Activated T-helper 2 cell treated with anti-CD3 and anti-CD28 coated beads, Interferon-gamma antibody, Interleukin-2, Interleukin-4, amounts not matched to agents 10 μg/mL and 5 μg/mL and 100 μg/mL, durations not matched to agents 14 hours and 24 hours and 36 hours (primary cell): ENCODE results near the gene LRP1. TPM values are rescaled to one million over a fixed set of nuclear protein-coding genes. Genes with fewer than 3 reads are reported as not detected.
A peak's percentile ranks its signal among the peaks of the same experiment; 100 is the strongest.

Source experiments
- DNase-seq: peaks from one replicate; pipeline ENCODE4 v3.0.0; 2021; ENCODE audit warnings: low spot score
- H3K27ac Mint-ChIP-seq: one replicate; pipeline ENCODE4 v1.8.0; 2021; ENCODE audit warnings: mixed read lengths
- H3K27me3 Mint-ChIP-seq: one replicate; pipeline ENCODE4 v1.8.0; 2021; ENCODE audit warnings: low read depth, mixed read lengths
- H3K36me3 Mint-ChIP-seq: one replicate; pipeline ENCODE4 v1.8.0; 2021; ENCODE audit warnings: low read depth, mixed read lengths
- H3K4me1 Mint-ChIP-seq: one replicate; pipeline ENCODE4 v1.8.0; 2021; ENCODE audit warnings: low read depth, mixed read lengths
- H3K4me3 Mint-ChIP-seq: one replicate; pipeline ENCODE4 v1.8.0; 2021; ENCODE audit warnings: low read depth, mild to moderate bottlenecking, moderate library complexity, mixed read lengths
- H3K9me3 Mint-ChIP-seq: one replicate; pipeline ENCODE4 v1.8.0; 2021; ENCODE audit warnings: mixed read lengths
- intact Hi-C: fragments of 100-400 bp; cut with micrococcal nuclease; formaldehyde crosslinking; loops from one replicate; pipeline ENCODE4 v1.15.1; 2023
- total RNA-seq: library from RNA; stranded (reverse); gene quantifications from 2 replicates; pipeline ENCODE4 v1.2.3, GENCODE V29; 2022

Gene LRP1
- total RNA-seq, 1 donor from 2014 or later, result 2.1 TPM

- peaks cover 65% of the 10 kb centered on the region for H3K4me1 Mint-ChIP-seq
- H3K27me3 Mint-ChIP-seq, result no peaks in the 10 kb centered on the region
- H3K9me3 Mint-ChIP-seq, result no peaks in the 10 kb centered on the region
- peak; percentile 54 for DNase-seq
- H3K27ac Mint-ChIP-seq, result peak overlapping the region; percentile 88
- intact Hi-C loops, result loop anchor here (1.0 to 5.0 kb wide), 4 partner anchors 20 to 452 kb away; partner anchors contain the start of genes DDIT3, MBD6 and SHMT2
- H3K4me3 Mint-ChIP-seq, result peak overlapping the region; percentile 99
- peaks cover 59% of the 10 kb centered on the region for H3K36me3 Mint-ChIP-seq
Measured at GRCh38 chr12:57089271-57090245, 38.7 kb upstream of the LRP1 start.

GRCh38 chr12:57090490-57090889, 37.8 kb upstream of the LRP1 start:
- no peak for DNase-seq
- no peaks in the 10 kb centered on the region for H3K9me3 Mint-ChIP-seq
- H3K27ac Mint-ChIP-seq, result peak overlapping the region; percentile 59
- H3K36me3 Mint-ChIP-seq, result peaks cover 63% of the 10 kb centered on the region
- H3K4me1 Mint-ChIP-seq, result peaks cover 64% of the 10 kb centered on the region
- intact Hi-C loops, result no loop called here
- no peaks in the 10 kb centered on the region for H3K27me3 Mint-ChIP-seq
- peak overlapping the region; percentile 99 for H3K4me3 Mint-ChIP-seq

GRCh38 chr12:57090924-57091637, 37.2 kb upstream of the LRP1 start:
- Mint-ChIP-seq H3K4me1 (peaks cover 59% of the 10 kb centered on the region), H3K27ac (peak overlapping the region; percentile 59), H3K36me3 (peaks cover 69% of the 10 kb centered on the region), H3K4me3 (peak overlapping the region; percentile 99), H3K27me3 (no peaks in the 10 kb centered on the region), H3K9me3 (no peaks in the 10 kb centered on the region)
- DNase-seq, result no peak
- intact Hi-C loops, result no loop called here

DNA sequence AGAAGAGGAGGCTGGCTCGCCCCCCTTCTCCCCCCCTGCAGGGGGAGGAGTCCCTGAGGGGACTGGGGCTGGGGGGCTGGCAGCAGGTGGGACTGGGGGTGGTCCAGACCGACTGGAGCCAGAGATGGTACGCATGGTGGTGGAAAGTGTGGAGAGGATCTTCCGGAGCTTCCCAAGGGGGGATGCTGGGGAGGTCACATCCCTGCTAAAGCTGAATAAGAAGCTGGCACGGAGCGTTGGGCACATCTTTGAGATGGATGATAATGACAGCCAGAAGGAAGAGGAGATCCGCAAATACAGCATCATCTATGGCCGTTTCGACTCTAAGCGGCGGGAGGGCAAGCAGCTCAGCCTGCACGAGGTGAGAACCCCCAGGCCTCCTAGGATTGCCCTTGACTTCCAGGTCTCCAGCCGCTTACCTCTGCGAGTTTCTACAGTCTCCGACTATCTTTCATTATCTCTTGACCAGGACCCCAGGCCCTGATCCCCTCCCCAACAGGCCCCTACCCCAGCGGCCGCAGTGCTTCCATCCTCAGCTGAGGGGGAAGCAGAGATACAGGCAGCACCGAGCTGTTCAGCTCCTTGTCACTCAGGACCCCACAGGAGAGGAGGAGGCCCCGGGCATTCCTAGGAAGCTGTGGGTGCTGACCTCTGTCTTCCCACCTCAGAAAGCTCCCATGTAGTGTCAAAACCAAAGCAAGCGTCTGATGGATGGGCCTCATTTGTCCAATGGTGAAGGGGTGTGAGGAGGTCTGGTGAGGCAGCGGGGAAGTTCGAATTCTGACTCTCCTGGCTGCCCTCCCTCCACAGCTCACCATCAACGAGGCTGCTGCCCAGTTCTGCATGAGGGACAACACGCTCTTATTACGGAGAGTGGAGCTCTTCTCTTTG, 36.4 kb upstream of the LRP1 start:
- peak overlapping the region; percentile 58 for H3K4me3 Mint-ChIP-seq
- H3K27ac Mint-ChIP-seq, result peak overlapping the region; percentile 66
- H3K27me3 Mint-ChIP-seq, result no peaks in the 10 kb centered on the region
- no peaks in the 10 kb centered on the region for H3K9me3 Mint-ChIP-seq
- peaks cover 77% of the 10 kb centered on the region for H3K36me3 Mint-ChIP-seq
- intact Hi-C loops, result no loop called here
- H3K4me1 Mint-ChIP-seq, result peaks cover 57% of the 10 kb centered on the region
- DNase-seq, result no peak

- H3K36me3 Mint-ChIP-seq, result peaks cover 83% of the 10 kb centered on the region
- peak overlapping the region; percentile 66 for H3K27ac Mint-ChIP-seq
- no peaks in the 10 kb centered on the region for H3K9me3 Mint-ChIP-seq
- intact Hi-C loops, result no loop called here
- H3K27me3 Mint-ChIP-seq, result no peaks in the 10 kb centered on the region
- H3K4me3 Mint-ChIP-seq, result peak overlapping the region; percentile 58
- peaks cover 63% of the 10 kb centered on the region for H3K4me1 Mint-ChIP-seq
- DNase-seq, result no peak
Measured at GRCh38 chr12:57092529-57092862, 35.8 kb upstream of the LRP1 start.

GRCh38 chr12:57092876-57093414, 35.3 kb upstream of the LRP1 start:
- peaks cover 86% of the 10 kb centered on the region for H3K36me3 Mint-ChIP-seq
- peak overlapping the region; percentile 89 for H3K27ac Mint-ChIP-seq
- intact Hi-C loops, result loop anchor here (1.0 kb wide), 1 partner anchor 24 kb away; no protein-coding TSS in a partner anchor
- no peak for DNase-seq
- no peaks in the 10 kb centered on the region for H3K27me3 Mint-ChIP-seq
- peak overlapping the region; percentile 77 for H3K4me3 Mint-ChIP-seq
- peaks cover 60% of the 10 kb centered on the region for H3K4me1 Mint-ChIP-seq
- H3K9me3 Mint-ChIP-seq, result no peaks in the 10 kb centered on the region

DNA sequence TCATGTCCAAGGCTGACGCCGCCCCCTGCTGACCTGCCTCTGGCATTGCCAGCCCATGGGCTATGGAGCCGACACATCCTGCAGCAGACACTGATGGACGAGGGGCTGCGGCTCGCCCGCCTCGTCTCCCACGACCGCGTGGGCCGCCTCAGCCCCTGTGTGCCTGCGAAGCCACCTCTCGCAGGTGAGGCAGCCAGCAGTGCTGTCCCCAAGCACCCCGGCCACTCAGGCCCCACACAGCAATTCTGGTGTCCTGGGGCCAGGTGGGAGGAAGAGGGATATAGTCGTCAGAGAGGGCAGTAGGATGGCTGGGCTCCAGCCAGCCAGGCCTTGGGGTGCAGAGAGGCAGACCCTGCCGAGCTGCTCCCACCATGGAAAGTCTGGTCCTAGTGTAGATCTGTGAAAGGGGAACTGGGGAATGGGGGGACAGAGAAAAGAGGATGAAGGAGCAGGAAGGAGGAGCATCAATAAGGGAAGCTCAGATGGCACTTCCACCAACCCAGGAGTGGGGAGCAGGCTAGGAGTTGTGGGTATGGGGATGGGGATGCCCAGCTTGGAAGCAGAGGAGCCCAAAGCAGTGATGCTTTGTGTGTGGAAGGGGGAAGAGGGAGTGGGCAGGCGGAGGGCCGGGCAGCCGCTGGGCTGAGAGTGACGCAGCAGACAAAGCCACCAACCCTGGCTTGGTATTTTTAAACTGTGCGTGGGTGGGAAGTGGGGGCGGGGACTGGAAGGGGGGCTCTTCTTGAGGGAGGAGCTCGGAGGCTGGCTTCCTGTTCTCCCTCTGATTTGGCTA, 34.7 kb upstream of the LRP1 start:
- H3K27me3 Mint-ChIP-seq, result no peaks in the 10 kb centered on the region
- peak overlapping the region; percentile 89 for H3K27ac Mint-ChIP-seq
- peak; percentile 39 for DNase-seq
- H3K9me3 Mint-ChIP-seq, result no peaks in the 10 kb centered on the region
- peak overlapping the region; percentile 77 for H3K4me3 Mint-ChIP-seq
- intact Hi-C loops, result loop anchor here (1.0 kb wide), 1 partner anchor 24 kb away; no protein-coding TSS in a partner anchor
- peaks cover 90% of the 10 kb centered on the region for H3K36me3 Mint-ChIP-seq
- H3K4me1 Mint-ChIP-seq, result peaks cover 57% of the 10 kb centered on the region

DNA sequence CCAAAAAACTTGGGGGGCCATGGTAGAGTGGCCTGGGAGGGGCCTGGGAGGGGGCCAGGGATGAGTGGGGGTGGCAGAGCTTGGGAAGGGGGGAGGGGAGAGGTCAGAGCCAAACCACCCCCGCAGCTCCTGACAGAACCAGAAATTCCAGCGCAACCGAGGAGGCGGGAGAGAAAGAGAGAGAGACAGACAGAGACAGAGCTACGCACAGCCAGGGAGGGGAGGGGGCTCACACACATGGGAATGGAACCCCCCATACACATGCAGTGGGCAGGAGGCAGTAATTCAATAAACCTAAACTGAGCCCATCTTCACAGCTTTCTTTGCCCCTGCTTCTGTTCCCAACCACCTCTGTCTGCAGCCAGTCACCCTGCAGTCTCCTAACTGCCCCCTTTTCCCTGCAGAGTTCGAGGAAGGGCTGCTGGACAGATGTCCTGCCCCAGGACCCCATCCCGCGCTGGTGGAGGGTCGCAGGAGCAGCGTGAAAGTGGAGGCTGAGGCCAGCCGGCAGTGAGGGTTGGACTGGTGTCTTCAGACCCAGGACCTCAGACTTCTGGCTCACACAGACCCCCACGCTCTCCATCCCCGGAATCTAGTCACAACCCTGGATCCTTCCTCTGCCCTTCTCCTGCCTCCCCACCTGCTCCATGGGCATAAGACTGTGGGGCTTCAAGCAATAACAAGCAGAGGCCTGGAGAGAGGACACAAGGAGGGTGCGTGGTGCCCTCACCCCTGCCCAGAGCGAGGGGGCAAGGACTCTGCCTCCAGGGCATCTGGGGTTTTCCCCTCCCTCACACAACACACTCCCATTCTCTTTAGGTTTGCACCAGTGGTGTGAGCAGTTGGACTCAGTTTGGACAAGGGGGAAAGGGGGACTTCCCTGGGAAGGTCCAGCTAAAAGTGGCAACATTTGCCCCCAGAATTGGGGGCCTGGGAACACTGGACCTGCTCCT, 33.8 kb upstream of the LRP1 start:
- Mint-ChIP-seq H3K9me3 (no peaks in the 10 kb centered on the region), H3K4me1 (peaks cover 56% of the 10 kb centered on the region), H3K27ac (peak overlapping the region; percentile 89), H3K27me3 (no peaks in the 10 kb centered on the region), H3K36me3 (peaks cover 95% of the 10 kb centered on the region), H3K4me3 (peak overlapping the region; percentile 30)
- DNase-seq, result no peak
- intact Hi-C loops, result no loop called here

DNA sequence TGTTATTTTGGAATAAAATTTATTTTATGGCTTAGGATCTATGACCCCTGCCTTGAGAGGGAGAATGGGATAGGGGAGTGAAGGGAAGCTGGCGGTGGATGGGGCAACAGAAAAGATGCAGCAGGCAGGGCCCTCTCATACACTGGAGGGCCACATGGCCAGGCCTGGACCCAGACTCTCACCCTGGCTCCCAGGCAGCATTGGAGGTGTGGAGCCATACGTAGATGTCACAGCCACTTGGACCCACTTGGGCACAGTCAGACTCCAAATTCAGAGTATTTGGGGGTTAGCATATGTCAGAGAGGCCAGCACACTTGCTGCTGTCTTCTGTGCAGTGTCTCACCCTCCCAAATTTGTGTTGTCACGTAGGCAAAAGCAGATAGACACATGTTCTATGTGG, 32.8 kb upstream of the LRP1 start:
- H3K36me3 Mint-ChIP-seq, result peaks cover 96% of the 10 kb centered on the region
- no peaks in the 10 kb centered on the region for H3K9me3 Mint-ChIP-seq
- no peak overlapping the region for H3K4me3 Mint-ChIP-seq
- DNase-seq, result no peak
- peak overlapping the region; percentile 57 for H3K27ac Mint-ChIP-seq
- peaks cover 52% of the 10 kb centered on the region for H3K4me1 Mint-ChIP-seq
- H3K27me3 Mint-ChIP-seq, result no peaks in the 10 kb centered on the region
- intact Hi-C loops, result no loop called here

DNA sequence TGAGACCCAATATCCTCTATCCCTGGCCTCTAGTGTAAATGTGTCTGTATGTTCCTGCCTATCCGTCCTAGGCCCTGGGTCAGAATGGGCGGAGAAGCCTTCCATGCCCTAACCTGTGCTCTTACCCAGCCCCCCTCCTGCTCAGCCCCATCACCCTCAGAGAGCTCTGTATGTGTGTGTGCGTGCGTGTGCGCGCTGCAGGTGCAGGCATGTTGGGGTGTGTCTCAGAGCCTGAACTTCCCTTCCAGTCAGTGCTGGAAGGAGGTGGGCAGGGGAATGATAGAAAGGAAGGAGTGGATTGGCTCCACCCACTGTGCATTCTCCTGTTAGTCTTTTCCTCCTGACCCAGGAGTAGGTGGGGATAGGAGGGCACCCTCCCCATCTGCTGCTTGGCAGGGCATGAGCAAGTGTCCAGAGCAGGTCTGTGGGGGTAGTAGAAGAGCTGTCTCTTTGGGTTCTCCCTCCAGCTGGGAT, 32.1 kb upstream of the LRP1 start:
- Mint-ChIP-seq H3K9me3 (no peaks in the 10 kb centered on the region), H3K27ac (peak overlapping the region; percentile 40), H3K4me1 (peaks cover 45% of the 10 kb centered on the region), H3K4me3 (no peak overlapping the region), H3K27me3 (no peaks in the 10 kb centered on the region), H3K36me3 (peaks cover 90% of the 10 kb centered on the region)
- intact Hi-C loops, result no loop called here
- DNase-seq, result no peak
